Pancreas (tissue), 10 donors: ENCODE measurements around the gene MMP24OS. TPM values are rescaled to one million over a fixed set of nuclear protein-coding genes. Genes with fewer than 3 reads are reported as not detected.

Experiments used
- ATAC-seq, 4 donors: fragments of 200-7000 bp; cut with Tn5 transposase; one replicate each; pipeline versions ENCODE4 v1.8.0 to v1.9.1; 2020; ENCODE audit warnings: mild to moderate bottlenecking in 4 of 4, moderate library complexity in 4 of 4
- DNase-seq, 6 donors: peaks; one replicate each; pipeline ENCODE4 v3.0.0-alpha.2; 2020
- FAIRE-seq: peaks from 2 replicates; lab custom pipeline; 2012; peaks lifted over from hg19 to GRCh38; lab: Jason Lieb, UNC
- H3K27ac ChIP-seq, 4 donors: fragments of 200-600 bp; sonication (generic); 1 replicate in 3 of 4; 2 replicates in 1 of 4; pipeline versions ENCODE4 v1.5.0 to v1.8.0; 2020
- H3K27me3 ChIP-seq, 4 donors: fragments of 200-600 bp; one replicate each; pipeline ENCODE4 v1.8.0; 2021
- H3K36me3 ChIP-seq, 3 donors: fragments of 200-600 bp; sonication (generic) in 1 of 3; one replicate each; pipeline versions ENCODE4 v1.5.0 to v1.8.0; 2020 to 2021
- H3K4me1 ChIP-seq, 3 donors: fragments of 200-600 bp; one replicate each; pipeline ENCODE4 v1.8.0; 2021
- H3K4me3 ChIP-seq, 4 donors: fragments of 200-600 bp; sonication (generic) in 2 of 4; one replicate each; pipeline versions ENCODE4 v1.5.0 to v1.8.0; 2020 to 2021
- H3K9me3 ChIP-seq, 4 donors: fragments of 200-600 bp; one replicate each; pipeline ENCODE4 v1.8.0; 2021
- WGBS, 2 donors: extraction: QIAGEN DNeasy Blood & Tissue Kit; methylation state at CpG; one replicate each; pipeline ENCODE4 v1.1.7; 2013; 5-methylcytosine and 5-hydroxymethylcytosine counted together
- intact Hi-C, 3 donors: fragments of 100-400 bp; cut with DNase I; formaldehyde crosslinking; loops; one replicate each; pipeline versions ENCODE4 v1.11.1 to v1.14.2; 2022
- polyA plus RNA-seq, 2 donors: library from polyadenylated mRNA; stranded (reverse); fragments of 200-250 nt; gene quantifications; one replicate each; pipeline ENCODE4 v1.2.3, GENCODE V29; 2013
- total RNA-seq, 6 donors: library from RNA; stranded (reverse); fragmentation: NEBNext Ultra II Directional in 4 of 6; extraction: Animal tissue kit (Norgen Biotek cat#: 25700) in 4 of 6; gene quantifications; one replicate each; pipeline versions ENCODE4 v1.2.1 to v1.2.4, GENCODE V29; 2021 to 2023
- TF ChIP-seq, protein P1 (sequence below), 4 donors: fragments of 200-600 bp; sonication (generic) in 3 of 4; IDR thresholded peaks; one replicate each; pipeline versions ENCODE4 v1.5.0 to v1.8.0; 2021; ENCODE audit warnings: antibody characterized with exemption in 4 of 4
- donor health status: healthy with polysubstance abuse.
- donor health status: DM: no; HTN: no; CAD: no; lungs with moderate emphysema.
- donor health status: DM: no; HTN: no; CAD: no.
- donor health status: control.
- donor health status: control.
- donor health status: Bipolar disorder and iron deficiency.
- donor health status: DM: yes; HTN: yes; CAD: no.
- donor health status: DM: no; HTN: no; CAD: no.
- donor health status: DM: no; HTN: no; CAD: no.
- donor health status: DM: yes; HTN: yes; CAD: no.

Gene MMP24OS
- total and polyA plus RNA-seq, 8 donors: 28.9 to 74.9 (median 45.8) TPM

DNA sequence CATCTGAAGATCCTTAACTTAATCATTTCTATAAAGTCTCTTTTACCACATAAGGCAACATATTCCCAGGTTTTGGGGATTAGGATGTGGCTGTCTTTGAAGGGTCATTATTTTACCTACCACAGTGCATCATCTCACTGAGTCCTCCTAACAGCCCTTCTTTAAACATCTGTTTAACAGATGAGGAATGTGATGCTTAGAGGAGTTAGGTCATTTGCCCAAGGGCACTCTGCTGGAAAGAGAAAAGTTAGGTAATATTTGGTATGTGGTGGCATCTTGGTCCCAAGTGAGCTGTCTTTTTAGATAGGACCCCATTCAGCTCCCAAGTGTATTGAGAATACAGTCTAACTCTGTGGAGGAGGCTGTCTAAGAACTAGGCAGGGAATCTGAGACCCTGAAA, 40.4 kb downstream of the MMP24OS start:
- Histone ChIP-seq H3K4me3 (no peak overlapping the region), H3K27ac (no peak overlapping the region), H3K36me3 (no peaks in the 10 kb centered on the region), H3K9me3 (no peaks in the 10 kb centered on the region), H3K4me1 (no peaks in the 10 kb centered on the region), H3K27me3 (no peaks in the 10 kb centered on the region)
- ATAC-seq (no peak), DNase-seq (no peak), FAIRE-seq (no peak)
- intact Hi-C loops: no loop called here
- TF ChIP-seq, protein P1, sequence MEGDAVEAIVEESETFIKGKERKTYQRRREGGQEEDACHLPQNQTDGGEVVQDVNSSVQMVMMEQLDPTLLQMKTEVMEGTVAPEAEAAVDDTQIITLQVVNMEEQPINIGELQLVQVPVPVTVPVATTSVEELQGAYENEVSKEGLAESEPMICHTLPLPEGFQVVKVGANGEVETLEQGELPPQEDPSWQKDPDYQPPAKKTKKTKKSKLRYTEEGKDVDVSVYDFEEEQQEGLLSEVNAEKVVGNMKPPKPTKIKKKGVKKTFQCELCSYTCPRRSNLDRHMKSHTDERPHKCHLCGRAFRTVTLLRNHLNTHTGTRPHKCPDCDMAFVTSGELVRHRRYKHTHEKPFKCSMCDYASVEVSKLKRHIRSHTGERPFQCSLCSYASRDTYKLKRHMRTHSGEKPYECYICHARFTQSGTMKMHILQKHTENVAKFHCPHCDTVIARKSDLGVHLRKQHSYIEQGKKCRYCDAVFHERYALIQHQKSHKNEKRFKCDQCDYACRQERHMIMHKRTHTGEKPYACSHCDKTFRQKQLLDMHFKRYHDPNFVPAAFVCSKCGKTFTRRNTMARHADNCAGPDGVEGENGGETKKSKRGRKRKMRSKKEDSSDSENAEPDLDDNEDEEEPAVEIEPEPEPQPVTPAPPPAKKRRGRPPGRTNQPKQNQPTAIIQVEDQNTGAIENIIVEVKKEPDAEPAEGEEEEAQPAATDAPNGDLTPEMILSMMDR (IDR thresholded peaks at IDR 0.05): no peak

DNA sequence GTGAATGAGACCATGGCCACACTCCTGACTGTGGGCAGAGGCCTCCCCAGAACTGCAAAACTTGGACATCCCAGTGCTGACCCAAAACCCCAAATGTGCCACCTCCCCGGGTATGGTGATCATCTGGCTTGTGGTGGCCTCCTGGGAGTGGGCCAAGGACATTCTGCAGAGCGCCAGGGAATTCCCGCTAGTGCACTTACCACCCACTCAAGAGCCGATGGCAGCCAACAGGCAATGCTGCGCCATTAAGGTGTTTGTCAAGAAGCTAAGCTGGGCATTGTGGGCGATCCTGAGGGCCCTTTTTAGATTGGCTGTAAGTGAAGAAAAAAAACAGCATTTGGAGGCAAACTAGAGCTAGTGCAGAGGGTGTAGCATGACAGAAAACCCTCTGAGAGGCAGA, 42.0 kb downstream of the MMP24OS start:
- no peaks in the 10 kb centered on the region for H3K4me1 ChIP-seq
- WGBS, 2 donors: 91 to 94% methylated on average over 6 of the region's 6 CpGs
- intact Hi-C loops: no loop called here
- no peaks in the 10 kb centered on the region for H3K27me3 ChIP-seq
- H3K36me3 ChIP-seq: no peaks in the 10 kb centered on the region
- no peak for ATAC-seq
- no peak overlapping the region for H3K4me3 ChIP-seq
- TF ChIP-seq, protein P1 (IDR thresholded peaks at IDR 0.05): no peak
- no peak for FAIRE-seq
- DNase-seq: no peak
- H3K27ac ChIP-seq: no peak overlapping the region
- no peaks in the 10 kb centered on the region for H3K9me3 ChIP-seq

DNA sequence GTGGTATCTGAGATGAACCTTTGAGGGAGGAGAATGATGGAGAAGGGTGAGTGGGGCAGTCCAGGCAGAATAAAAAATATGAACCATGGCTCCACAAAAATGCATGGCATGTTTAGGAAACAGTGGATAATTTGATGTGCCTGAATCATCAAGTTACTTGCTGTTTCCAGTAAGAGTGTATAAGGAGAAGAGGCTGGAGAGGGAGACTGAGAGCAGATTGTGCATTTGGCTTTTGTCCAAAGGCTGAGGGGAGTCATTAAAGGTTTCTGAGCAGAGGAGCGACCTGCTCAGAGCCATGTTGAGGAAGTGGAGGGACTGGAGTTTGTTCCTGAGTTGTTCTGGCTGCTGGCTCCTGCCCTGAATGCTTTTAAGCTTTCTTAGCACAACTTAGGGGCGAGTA, 45.3 kb downstream of the MMP24OS start:
- intact Hi-C loops: no loop called here
- Histone ChIP-seq H3K4me1 (no peaks in the 10 kb centered on the region), H3K36me3 (no peaks in the 10 kb centered on the region), H3K27me3 (no peaks in the 10 kb centered on the region), H3K27ac (no peak overlapping the region), H3K9me3 (no peaks in the 10 kb centered on the region), H3K4me3 (no peak overlapping the region)
- TF ChIP-seq, protein P1 (IDR thresholded peaks at IDR 0.05): no peak
- ATAC-seq (no peak), DNase-seq (no peak), FAIRE-seq (no peak)
- 86 to 88% methylated on average over 2 of the region's 2 CpGs for WGBS, 2 donors

DNA sequence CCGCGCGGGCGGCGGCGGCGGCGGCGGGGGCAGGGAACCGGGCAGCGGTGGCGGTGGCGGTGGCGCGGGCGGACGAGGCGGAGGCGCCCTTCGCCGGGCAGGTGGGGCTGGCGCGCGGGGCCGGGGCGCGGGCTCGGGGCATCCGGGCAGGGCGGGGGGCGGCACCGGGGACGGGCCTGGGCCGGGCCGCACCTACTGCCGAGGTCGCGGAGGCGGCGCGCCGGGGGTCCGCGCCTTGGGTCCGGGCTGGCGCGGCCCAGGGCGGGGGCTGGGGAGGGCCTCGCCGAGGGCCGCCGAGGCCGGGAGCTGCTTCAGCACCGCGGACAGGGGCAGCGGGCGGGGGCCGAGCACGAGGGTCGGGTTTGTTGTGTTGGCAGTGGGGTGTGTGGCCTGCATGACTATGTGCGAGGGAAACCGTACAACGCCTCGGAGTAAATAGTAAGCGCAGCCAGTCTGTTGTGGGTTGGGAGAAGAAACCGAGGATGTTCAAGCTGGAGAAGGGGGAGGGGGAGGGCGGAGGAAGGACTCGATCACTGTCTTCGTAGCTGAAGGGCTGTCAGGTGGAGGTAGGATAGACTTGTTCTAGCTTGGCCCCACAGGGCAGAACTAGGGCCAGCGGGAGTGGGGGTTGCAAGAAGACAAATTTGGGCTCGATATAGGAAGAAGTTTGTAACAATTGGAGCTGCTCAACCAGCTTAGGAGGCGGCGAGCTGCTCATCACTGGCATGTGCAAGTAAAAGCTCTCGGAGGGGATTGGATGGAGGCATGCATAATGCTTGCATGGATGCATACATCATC, 50.8 kb downstream of the MMP24OS start:
- ATAC-seq (peak; percentile 83 to 97 (median 91)), FAIRE-seq (no peak), DNase-seq (peak; percentile 24 to 79 (median 53))
- Histone ChIP-seq H3K27me3 (no peaks in the 10 kb centered on the region), H3K4me3 (peak overlapping the region in 2 of 4 donors; percentile 25 to 30), H3K36me3 (no peaks in the 10 kb centered on the region), H3K4me1 (no peaks in the 10 kb centered on the region), H3K9me3 (no peaks in the 10 kb centered on the region), H3K27ac (no peak overlapping the region)
- intact Hi-C loops: no loop called here
- TF ChIP-seq, protein P1 (IDR thresholded peaks at IDR 0.05): no peak
- 7 to 16% methylated on average over 27 to 74 of the region's 74 CpGs for WGBS, 2 donors

Other genes starting within 250 kb of the MMP24OS start
- 10 to 100 TPM; 30.7 to 40.7 (median 33.2) TPM for gene TRPC4AP, start 185.3 kb downstream of the MMP24OS start, total RNA-seq
- 10 to 100 TPM; 42.4 to 43.1 TPM for gene TRPC4AP, start 185.3 kb downstream of the MMP24OS start, polyA plus RNA-seq
- 10 to 100 TPM; 12.6 to 31.5 (median 17.4) TPM for gene EDEM2, start 130.8 kb downstream of the MMP24OS start, total RNA-seq
- 10 to 100 TPM; 12.5 to 22.7 TPM for gene EDEM2, start 130.8 kb downstream of the MMP24OS start, polyA plus RNA-seq
- 10 to 100 TPM in 4 of 6 donors, 1 to 10 TPM in 2; 3.2 to 16.1 (median 10.8) TPM for gene PROCR, start 106.0 kb downstream of the MMP24OS start, total RNA-seq
- gene PROCR, start 106.0 kb downstream of the MMP24OS start, polyA plus RNA-seq: 10 to 100 TPM in 1 of 2 donors, 1 to 10 TPM in 1; 9.6 to 16.8 TPM
- 1 to 10 TPM; 2.0 to 5.8 (median 3.8) TPM for gene MMP24, start 51.4 kb downstream of the MMP24OS start, total RNA-seq
- 1 to 10 TPM; 6.5 to 7.3 TPM for gene MMP24, start 51.4 kb downstream of the MMP24OS start, polyA plus RNA-seq
- 10 to 100 TPM; 30.6 to 59.2 (median 45.5) TPM for gene EIF6, start 6.7 kb upstream of the MMP24OS start, total RNA-seq
- gene EIF6, start 6.7 kb upstream of the MMP24OS start, polyA plus RNA-seq: 10 to 100 TPM; 61.3 to 79.4 TPM
- not detected for gene FAM83C, start 14.3 kb upstream of the MMP24OS start, total RNA-seq
- not detected for gene FAM83C, start 14.3 kb upstream of the MMP24OS start, polyA plus RNA-seq
- 10 to 100 TPM; 10.9 to 32.4 (median 15.7) TPM for gene UQCC1, start 133.9 kb upstream of the MMP24OS start, total RNA-seq
- 10 to 100 TPM; 11.4 to 22.4 TPM for gene UQCC1, start 133.9 kb upstream of the MMP24OS start, polyA plus RNA-seq
- gene GDF5, start 160.1 kb upstream of the MMP24OS start, total RNA-seq: not detected
- under 1 TPM in 1 of 2 donors, not detected in 1; 0.05 TPM for gene GDF5, start 160.1 kb upstream of the MMP24OS start, polyA plus RNA-seq
- 10 to 100 TPM in 3 of 6 donors, 1 to 10 TPM in 3; 4.5 to 16.0 (median 10.0) TPM for gene CEP250, start 177.5 kb upstream of the MMP24OS start, total RNA-seq
- gene CEP250, start 177.5 kb upstream of the MMP24OS start, polyA plus RNA-seq: 10 to 100 TPM in 1 of 2 donors, 1 to 10 TPM in 1; 7.2 to 16.2 TPM